HG03045 (cell line): ENCODE measurements around the gene KIF3A.

ENCODE experiments used
- ATAC-seq: cut with Tn5 transposase; IDR thresholded peaks from one replicate; pipeline ENCODE4 v1.9.1; 2021; ENCODE audit warnings: mild to moderate bottlenecking, moderate library complexity; ENCODE audit not compliant: unreplicated experiment

Gene KIF3A

DNA sequence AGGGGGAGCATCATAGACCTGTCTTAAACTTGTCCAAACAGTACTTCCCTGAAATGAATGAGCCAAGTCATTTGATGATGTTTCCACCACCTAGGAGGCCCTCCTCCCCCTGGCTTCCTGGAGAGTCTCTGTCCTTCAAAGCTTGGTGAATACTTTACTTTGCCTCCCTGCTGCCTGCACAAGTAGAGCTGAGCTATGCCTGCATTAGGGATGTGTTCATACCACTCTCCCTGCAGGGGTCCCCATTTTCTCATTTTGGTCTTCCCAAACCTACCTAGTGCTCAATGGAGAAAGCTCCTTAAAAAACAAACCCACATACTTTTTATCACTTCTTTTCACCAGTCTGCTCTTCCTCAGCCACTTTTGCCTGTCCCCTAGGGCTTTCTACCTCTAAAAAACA, 17.6 kb upstream of the KIF3A start:
- ATAC-seq = no peak

DNA sequence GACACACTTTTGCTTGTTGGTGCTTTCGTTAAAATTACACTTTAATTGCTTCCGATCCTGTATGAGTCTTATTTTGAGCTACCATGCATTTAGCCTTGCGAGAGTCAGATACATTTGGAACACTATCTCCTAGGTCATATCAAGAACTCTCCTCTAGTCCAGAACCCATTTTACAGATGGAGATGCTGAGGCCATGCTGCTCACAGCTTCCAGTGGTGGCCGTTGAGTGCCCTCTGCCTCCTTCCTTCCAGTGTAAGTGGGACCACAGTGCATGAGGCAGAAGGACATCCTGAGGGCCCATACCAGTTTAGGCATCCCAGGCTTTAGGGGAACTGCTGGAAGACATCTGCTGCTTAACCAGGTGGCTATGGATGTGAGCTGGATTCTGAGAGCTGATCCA, 16.8 kb upstream of the KIF3A start:
- ATAC-seq = no peak

DNA sequence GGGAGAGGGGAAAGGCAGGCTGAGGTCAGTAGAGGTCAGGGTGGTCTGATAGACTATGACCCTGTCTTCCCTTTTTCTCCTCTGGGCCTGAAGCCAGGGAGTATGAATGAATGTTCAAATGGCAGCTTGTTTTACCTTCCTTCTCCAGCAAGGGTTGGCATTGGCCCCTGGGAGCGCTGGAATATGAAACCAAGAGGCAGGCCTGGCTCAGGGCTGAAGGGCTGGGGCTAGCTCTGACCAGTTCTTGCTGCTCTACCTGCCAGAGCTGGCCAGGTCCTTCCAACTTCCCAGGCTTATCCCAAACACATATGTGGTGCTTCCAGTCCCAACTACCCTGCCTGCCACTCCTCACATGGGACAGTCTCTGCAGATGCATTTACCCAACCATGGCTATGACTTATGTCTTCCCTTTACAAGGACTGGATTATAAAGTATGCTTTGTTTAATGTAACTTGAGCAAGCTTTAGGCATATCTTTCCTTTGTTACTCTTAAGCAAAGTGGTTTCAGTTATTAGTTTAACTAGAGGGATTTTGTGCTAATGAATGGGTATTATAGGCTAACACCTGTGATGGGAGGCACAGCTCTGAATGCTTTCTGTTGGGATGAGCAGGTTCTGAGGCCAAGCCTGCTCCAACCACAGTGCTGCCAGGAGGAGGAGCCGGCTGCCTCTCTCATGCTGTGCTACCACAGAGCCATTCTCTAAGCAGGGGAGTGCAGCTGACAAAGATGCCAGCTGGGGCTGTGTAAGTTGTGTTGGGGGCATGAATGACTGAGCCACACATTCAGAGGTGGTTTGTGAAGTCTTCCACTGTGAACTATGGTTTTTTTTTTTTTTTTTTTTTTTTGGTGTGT, 16.0 kb upstream of the KIF3A start:
- ATAC-seq = no peak

DNA sequence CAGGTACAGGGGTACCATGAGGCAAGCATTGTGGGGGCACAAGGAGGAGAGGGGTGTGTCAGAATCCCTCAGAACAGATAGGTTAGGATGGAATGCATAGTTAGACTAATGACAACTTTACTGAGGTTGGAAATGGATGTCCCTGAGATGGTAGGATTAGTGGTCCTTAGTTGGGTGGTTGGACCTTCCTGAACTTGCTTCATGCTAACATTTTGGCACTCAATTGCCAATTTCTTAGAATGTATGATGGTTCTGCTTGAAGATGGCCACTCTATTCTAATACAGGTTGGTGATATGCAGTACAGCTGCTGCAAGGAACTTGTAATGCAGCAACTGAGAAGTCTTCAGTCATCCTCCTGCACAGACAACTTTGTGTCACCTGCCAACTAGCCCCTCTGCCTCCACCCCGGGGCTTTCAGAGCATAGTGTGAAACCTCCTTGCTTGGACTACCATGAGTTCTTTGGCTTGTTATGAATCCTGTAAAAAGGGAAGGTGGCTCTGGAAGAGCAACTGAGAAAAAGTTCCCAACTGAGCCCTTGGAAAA, 15.3 kb upstream of the KIF3A start:
- no peak for ATAC-seq

DNA sequence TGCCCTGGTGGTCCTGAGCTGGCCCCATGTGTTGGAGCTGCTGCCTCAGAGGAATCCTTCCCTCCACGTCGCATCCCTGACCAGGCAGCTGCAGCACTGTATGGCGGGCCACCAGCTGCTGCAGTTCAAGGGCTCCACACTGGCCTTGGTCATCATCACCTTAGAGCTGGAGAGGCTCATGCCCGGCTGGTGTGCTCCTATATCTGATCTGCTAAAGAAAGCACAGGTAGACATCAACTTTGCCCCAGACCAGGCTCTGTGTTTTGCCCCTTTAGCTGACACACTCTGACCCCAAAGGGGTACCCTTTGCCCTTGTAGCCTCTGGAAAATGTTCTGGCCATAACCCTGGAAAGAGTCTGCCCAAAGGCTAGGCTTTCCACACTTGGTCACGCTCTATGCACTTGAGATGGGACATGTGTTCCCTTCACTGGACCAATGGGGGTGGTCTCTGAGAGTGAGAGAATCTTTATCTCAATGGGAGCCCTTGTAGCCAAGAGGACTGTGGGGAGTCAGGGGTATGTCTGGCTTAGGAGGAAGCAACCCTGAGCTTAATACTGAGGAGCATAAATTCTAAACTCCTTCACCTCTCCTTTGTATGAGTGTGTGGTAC, 14.7 kb upstream of the KIF3A start:
- ATAC-seq = no peak

DNA sequence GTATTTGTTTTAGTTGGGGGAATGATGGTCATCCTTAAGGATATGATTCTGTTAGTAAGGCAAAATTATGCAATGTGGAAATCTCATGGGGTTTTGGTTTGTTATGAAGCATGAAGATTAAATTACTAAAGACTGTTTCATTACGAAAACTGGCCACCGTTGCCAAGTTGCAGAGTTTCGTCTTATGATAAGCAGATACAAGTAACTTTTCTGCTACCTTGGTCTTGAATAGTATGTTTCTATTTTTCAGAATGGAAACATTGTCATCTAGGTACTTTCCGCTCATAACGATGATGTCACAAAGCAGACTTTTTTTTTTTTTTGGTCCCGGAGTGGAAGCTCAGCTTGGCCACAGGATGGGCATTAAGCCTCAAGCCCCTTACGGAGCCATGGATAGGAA, 14.1 kb upstream of the KIF3A start:
- peak; percentile 40 for ATAC-seq

DNA sequence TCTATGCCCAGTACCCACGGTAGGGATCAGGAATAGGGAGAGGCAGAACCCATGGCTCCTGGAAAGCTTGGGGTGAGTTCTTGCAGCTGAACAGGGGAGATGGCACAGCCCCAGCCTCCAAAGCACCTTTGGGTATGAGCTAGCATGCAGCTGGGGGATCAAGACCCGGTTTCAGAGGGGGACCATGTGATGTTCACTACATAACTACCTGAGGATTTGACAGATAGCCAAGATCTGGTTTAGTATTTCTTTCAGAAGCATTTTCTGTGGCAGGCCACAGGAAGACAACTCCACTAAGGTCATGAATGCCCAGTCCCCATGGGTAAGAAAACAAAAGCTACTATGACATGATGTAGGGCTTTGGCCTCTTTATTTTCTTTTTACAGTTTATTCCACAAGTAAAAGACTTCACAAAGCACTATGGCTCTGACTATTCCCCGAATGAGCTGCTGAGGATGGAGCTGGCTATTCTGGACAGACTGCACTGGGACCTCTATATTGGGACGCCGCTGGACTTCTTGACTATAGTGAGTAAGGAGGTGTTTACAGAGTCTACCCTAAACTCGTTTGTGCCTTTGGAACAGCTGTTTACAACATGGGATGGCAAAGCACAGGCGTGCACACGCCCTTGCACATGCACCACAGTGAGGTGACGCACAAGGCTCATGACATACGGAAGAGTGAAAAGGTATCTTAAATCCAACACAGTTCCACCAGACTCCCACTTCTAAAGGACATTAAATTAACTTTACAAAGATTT, 13.3 kb upstream of the KIF3A start:
- ATAC-seq = no peak

DNA sequence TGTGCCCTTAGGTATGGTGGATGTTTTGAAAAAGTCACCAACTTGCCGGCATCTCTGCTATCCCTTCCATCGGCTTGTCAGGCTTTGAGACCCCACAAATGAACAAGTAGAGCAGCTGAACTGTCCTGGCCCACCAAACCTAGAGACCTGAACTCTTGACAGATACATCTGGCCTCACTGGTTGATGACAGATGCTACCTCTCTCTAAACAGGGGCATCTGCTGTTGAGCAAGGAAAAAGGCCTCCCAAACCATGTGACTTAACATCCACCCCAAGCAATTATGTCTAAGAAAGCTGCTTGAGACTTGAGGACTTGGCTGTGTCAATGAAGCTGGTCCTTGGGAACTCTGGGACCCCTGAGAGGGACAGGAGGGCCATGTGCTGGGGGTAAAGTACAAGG, 12.2 kb upstream of the KIF3A start:
- ATAC-seq = no peak

DNA sequence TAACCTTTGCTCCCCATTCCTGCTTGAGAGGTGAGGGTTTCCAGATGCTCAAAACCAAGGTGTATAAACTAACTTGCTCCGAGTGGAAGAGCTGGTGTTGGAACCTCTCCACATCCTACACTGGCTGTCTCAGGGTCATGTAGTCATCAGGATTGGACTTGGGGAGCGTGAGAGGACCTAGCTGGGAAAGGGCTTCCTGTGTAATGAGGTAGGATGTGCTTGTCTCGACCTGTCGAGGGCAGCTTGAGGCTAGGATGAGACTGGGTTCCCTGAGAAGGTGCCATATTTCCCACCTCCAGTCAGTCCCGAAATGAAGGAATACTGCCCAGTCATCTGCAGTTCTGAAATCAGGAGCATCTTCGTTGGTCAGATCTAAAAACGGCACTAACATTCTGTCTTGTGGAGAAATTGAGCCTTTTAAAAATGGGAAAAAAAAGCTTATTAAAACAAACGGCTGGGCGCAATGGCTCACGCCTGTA, 11.2 kb upstream of the KIF3A start:
- ATAC-seq = no peak

DNA sequence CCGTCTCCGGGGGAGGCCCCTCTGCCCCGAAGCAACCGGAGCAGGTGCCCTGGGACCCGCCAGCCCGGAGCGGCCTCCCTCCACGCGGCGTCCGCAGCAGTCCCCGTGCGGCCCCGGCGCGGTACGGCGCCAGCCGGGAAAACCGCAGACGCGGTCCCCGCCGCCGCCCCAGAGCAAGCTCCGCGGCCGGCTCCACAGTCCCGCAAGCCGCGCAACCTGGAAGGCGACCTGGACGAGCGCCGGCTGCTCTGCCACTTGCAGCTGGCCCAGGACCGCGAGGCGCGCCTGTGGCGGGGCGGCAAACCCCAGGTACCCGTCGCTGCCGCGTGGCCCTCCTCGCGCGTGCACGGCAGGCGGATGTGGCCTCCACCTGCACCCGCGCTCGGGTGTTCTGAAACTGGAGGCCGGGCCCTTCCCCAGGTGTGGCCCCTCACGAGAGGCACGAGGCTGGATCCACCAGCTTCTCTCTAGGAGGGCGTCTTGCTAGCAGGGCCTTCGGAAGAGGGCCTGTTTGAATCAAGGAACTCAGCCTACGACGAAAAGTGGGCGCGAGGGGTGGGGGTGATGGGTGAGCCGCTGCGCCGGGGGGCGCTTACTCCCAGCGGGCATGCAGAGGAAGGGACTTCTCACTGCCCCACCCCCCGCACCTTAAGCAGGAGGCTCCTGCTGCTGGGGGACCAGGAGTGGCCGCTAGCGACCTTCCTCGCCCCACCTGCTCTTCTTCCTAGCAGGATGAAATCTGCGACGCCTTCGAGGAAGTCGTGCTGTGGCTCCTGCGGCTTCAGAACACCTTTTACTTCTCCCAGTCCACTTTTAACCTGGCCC, 10.5 kb upstream of the KIF3A start:
- no peak for ATAC-seq

DNA sequence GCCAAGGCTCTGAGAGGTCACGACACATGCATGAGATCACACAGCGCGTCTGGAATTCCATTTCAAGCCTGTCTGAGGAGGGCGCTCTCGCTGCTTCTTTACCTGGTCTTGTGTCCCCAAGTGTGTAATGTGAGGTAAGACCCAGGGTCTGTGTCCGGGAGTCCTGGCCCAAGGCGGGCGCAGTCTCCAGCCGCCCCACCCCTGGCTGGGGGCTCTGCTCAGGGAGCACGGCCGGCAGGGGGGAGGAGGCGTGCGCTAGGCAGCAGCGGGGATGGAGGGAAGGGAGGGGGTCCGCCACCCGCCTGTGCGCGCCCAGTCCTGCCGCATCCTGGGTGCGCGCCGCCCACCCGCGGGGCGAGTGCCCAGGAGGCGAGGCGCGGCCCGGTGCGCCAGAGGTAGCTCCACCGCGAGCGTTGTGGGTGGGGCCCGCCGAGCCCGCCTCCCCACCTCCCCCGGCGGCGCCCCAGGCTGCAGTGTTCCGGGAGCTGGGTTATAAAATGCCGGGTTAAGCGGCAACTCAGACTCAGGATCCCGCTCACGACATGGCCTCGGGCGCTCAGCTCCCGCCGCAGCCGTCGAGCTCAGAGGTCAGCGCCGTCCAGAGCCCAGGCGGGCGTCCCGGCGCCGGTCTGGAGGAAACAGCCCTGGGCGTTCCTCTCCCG, 9.7 kb upstream of the KIF3A start, which contains the start of gene CCNI2:
CCNI2 (plus strand) TSS at position 473 of the 662 bp plus-strand sequence; CDS start at position 543, 70 bp downstream.
- no peak for ATAC-seq

DNA sequence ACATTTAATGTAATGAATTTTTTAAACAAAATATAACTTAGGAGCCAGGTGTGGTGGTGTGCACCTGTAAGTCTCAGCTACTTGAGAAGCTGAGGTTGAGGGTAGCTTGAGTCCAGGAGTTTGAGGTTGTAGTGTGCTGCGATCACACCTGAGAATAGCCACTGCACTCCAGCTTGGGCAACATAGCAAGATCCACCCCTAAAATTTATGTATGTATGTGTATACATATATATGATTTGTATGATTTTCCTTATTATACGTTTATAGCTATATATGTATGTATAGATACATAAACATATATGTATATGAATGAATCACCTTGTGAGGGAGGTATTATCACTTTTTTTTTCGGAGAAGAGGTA, 9.2 kb upstream of the KIF3A start:
- ATAC-seq = no peak

DNA sequence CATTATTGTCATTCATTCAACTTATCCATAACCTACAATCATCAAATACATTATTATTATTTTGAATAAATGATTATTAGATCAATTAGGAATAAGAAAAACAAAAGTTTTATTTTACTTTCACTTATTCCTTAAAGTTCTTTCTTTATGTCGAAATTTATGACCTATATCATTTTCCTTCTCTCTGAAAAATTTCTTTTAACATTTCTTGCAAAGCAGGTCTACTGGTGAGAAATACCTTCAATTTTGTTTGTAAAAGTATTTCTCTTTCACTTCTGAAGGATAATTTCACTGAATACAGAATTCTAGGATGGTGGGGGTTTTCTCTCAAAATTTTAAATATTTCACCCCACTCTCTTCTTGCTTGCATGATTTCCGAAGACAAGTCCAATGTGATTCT, 7.3 kb upstream of the KIF3A start:
- no peak for ATAC-seq

DNA sequence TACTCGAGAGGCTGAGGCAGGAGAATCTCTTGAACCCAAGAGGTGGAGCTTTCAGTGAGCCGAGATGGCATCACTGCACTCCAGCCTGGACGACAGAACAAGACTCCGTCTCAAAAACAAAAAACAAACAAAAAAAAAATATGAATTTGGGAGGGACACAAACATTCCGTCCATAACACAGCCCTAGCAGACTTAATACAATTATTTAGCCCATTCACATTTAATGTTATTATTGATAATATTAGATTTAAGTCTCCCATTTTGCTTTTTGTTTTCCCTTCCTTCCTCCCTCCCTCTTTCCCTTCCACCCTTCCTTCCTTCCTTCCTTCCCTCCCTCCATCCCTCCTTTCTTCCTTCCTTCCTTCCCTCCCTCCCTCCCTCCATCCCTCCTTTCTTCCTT, 5.3 kb upstream of the KIF3A start:
- no peak for ATAC-seq

DNA sequence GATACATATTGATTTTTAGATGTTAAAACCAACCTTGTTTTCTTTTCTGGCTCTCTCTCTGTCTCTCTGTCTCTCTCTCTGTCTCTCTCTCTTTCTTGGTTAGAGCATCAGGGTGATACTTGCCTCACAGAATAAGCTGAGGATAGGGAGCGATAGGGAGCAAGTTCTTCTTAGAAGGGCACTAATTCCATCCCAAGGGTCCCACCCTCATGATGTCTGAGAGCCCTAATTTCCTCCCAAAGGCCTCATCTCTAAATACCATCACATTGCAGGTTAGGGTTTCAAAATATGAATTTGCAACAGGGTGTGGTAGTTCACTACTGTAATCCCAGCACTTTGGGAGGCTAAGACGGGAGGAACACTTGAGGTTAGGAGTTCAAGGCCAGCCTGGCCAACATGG, 4.8 kb upstream of the KIF3A start:
- no peak for ATAC-seq

DNA sequence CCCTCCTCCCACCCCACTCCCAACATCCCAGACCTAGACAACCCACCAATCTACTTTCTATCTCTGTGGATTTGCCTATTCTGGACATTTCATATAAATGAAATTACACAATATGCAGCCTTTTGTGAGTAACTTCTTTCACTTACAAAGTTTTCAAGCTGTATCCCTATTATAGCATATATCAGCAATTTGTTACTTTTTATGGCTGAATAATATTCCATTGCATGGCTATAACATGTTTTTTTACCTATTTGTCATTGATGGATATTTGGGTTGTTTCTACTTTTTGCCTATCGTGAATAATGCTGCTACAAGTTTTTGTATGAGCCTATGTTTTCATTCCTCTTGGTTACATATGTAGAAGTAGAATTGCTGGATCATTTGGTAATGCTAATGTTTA, 1.9 kb upstream of the KIF3A start:
- no peak for ATAC-seq

DNA sequence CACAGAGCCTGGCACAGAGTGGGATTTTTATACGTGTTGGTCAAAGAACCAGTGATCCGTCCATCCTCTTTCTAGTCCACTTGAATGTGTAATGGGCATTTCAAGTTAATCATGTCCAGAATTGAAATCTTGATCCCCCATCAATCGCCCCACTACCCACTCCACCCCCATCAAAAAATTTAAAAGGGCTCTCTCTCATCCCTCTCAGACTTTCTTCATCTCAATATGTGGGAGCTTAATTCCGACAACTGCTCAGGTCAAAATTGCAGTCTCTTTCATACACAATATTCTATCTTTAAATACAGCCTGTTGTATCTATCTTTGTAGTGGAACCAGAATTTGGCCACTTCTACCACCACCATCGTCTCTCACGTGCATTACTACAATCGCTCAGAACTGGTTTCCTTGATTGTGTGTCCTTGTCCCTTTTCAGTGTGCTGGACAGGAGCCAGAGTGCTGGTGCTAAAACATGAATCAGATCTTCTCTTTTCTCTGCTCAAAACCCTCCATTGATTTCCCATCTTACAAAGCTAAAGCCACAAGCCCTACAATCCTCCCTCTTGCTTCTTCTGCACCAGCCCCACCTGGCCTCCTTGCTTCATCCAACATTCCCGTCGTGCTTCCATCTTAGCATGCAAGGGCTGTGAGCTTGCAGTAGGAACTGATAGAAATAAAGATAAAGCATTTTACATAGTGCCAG, 786 bp upstream of the KIF3A start:
- no peak for ATAC-seq

DNA sequence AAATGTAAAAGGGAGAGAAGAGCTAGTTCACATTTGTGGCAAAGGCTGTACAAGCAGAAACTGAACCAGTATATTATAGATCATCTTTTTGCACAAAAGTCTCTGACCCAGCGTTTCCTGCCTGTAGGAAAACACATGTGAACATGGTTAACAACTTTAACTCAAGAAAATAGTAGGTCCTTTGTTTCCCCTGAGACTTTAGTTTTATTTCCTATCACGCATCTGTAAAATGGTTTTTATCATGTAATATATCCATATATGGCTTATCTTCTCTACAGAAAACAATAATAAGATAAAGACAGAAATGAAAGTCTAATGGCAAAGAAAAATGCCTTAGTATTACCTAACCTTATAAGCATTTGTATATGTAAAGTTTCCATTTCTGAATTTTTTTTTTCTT, 2.7 kb downstream of the KIF3A start:
- no peak for ATAC-seq

DNA sequence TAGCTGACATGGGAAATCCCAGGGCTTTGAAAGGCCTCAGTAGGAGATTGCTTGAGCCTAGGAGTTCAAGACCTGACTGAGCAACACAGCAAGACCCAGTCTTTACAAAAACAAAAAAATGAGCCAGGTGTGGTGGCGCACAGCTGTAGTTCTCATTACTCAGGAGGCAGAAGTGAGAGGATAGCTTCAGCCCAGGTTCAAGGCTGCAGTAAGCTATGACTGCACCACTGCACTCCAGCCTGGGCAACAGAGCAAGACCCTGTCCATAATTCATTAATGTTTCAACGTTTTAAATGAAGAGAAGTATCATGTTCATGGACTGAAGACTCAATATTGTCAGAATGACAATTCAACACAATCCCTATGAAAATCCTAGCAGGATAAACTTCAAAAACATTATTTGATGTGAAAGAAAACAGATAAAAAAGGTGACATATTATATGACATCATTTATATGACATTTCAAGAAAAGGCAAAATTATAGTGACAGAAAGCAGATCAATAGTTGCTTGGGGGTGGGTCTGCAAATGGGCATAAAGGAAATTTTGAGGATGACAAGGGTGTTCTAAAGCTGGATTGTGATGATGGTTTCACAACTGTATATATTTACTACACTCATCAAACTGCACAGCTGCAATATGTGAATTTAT, 3.7 kb downstream of the KIF3A start:
- no peak for ATAC-seq
